Ramos (cell line): ENCODE results near the gene SERBP1.
"Not testable (repeated sequence)": the region's sequence is repeated elsewhere in the genome, so short reads cannot be mapped to it uniquely, and the experiment has no call there.

ENCODE experiments used
- in situ Hi-C: fragments of 300-500 bp; cut with MboI; formaldehyde crosslinking; loops from one replicate; pipeline ENCODE4 v1.14.3; 2022; ENCODE audit warnings: low sequenced_read_pairs; ENCODE audit not compliant: unreplicated experiment

Gene SERBP1

DNA sequence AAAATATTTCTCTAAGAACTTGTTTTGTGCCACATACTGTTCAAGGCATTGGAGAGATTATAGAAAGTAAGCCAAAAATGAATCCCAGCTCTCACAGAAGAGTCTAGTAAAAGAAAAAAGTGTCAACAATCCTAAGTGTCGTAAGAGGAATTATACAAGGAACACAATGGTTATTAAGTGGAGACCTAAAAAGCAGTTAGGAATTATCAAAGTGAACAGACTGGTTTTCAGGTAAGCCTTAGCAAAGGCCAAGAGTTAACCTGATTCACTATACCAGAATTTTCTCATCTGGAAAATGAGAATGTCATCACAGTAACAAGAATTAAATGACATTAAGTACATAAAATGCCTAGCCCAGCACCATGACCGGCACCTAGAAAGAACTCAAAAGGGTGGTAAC is 15.6 kb downstream of the SERBP1 start:
- in situ Hi-C loops = no loop called here

DNA sequence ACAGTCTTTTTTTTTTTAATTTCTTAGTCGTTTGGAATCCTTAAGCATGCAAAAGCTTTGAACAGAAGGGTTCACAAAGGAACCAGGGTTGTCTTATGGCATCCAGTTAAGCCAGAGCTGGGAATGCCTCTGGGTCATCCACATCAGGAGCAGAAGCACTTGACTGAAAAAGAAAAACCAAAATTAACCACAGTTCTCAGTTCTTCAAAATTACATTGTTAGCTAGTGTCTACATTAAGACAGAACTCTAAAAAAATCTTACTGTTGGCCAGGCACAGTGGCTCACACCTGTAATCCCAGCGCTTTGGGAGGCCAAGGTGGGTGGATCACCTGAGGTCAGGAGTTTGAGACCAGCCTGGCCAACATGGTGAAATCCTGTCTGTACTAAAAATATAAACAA is 17.1 kb downstream of the SERBP1 start:
- in situ Hi-C loops = not testable (repeated sequence)

DNA sequence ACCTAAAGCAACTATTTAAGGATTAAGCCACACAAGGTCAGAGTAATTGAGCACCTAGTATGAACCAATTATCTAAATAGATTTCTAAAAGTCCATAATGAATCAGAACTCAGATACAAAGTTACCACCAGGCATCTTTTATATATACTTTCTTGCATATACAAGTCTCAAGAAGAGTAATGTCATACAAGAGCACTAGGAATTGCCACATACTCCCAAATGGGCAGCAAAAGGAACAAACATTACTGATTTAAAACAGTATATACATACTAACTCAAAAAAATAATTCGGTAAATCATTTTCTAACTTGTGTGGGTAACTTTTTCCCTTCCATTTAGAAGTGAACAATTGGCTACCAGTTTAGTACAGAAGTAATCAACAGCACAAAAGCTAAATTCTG is 22.1 kb downstream of the SERBP1 start:
- in situ Hi-C loops = no loop called here

DNA sequence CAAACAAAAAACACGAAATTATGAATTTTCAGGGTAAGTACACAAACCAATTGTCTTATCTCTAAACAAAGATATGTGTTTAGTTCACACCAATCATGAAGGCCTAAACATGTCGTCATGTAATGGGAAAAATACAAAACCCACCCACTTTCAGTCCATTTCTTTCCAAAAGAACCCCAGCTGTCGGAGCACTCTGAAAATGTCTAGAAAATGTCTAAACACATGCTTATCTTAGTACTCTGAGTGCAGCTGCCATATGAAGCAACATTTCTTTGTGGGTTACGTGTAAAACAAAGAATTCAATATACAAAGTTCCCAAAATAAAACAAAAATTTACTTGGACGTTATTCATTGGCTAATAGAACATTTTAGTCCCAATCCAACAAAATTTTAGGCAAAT is 22.7 kb downstream of the SERBP1 start:
- in situ Hi-C loops = no loop called here

DNA sequence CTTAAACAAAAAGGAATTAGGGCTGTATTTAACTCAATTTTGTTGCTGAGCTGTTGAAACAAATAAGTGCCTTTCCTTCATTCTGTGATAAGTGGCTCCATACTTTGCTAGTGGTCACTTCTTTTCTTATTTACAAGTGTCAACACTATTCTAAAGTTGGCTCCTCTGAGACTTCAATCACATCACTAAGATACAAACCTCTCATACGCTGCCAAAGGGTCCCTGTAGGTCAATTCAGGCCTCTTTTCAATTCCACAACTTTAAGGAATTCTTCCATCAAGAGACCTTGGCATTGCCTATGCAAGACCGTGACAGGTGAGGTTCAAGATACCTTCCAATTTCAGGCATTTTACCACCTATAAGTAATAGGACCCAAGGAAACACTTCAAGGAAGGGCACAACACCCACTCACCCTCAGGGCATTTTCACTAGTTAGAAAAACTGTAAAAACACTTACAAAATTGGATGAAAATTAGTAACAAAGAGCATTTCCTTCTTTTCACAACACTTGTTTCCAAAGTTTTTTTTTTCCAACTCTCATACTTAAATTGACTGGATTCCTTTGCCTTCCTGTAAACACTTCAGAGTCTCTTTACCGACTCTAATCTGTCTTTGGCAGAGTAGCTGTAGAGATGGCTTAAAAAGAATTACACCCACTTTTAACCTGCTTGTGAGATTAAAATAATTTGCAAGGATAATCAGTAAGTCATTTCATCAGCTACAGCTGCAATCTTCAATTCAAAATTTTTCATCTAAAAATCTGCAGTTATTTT is 24.5 kb downstream of the SERBP1 start:
- in situ Hi-C loops = no loop called here

DNA sequence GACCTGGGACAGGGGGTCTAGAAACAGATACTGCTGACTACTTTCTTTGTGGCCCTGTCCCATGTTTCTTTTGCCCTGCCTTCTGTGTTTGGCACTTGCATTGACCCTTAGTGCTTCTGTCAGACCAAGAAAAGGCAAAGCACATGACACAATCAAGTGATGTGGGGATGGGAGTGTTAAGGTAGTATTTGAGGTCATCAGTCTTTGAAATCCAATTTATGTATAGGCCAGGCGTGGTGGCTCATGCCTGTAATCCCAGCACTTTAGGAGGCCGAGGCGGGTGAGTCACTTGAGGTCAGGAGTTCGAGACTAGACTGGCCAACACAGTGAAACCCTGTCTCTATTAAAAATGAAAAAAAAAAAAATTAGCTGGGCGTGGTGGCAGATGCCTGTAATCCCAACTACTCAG is 26.0 kb downstream of the SERBP1 start:
- in situ Hi-C loops = no loop called here

DNA sequence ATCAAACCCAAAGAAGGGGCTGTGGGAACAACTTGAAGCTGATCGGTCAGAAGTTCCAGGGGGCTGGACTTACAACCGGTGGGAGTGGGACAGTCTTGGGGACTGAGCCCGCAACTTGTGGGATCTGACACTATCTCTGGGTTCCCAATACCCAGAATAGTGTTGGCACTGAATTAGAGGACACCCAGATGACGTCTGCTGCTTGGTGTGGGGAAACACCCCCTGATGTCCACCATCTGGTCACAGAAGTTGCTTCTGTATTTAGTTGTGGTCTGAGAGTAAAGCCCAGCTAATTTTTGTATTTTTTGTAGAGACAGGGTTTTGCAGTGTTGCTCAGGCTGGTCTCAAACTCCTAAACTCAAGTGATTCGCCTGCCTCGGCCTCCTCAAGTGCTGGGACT is 28.8 kb downstream of the SERBP1 start:
- in situ Hi-C loops = no loop called here

DNA sequence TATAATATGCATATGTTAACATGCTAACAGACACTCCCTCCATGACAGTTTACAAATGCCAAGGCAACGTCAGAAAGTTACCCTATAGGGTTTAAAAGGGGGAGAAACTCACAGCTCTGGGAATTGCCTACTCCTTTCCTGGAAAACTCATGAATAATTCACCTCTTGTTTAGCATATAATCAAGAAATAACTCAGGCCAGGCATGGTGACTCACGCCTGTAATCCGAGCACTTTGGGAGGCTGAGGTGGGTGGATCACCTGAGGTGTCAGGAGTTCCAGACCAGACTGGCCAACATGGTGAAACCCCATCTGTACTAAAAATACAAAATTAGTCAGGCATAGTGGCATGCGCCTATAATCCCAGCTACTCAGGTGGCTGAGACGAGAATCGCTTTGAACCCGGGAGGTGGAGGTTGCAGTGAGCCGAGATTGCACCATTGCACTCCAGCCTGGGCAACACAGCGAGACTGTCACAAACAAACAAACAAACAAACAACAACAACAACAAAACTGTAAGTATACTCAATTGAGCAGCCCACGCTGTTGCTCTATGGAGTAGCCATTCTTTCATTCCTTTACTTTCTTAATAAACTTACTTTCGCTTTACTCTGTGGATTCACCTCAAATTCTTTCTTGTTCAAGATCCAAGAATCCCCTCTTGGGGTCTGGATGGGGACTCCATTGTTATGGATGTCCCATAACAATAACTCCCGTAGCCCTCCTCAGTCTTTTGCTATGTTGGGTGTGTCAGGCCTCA is 30.0 kb downstream of the SERBP1 start:
- in situ Hi-C loops = not testable (repeated sequence)

DNA sequence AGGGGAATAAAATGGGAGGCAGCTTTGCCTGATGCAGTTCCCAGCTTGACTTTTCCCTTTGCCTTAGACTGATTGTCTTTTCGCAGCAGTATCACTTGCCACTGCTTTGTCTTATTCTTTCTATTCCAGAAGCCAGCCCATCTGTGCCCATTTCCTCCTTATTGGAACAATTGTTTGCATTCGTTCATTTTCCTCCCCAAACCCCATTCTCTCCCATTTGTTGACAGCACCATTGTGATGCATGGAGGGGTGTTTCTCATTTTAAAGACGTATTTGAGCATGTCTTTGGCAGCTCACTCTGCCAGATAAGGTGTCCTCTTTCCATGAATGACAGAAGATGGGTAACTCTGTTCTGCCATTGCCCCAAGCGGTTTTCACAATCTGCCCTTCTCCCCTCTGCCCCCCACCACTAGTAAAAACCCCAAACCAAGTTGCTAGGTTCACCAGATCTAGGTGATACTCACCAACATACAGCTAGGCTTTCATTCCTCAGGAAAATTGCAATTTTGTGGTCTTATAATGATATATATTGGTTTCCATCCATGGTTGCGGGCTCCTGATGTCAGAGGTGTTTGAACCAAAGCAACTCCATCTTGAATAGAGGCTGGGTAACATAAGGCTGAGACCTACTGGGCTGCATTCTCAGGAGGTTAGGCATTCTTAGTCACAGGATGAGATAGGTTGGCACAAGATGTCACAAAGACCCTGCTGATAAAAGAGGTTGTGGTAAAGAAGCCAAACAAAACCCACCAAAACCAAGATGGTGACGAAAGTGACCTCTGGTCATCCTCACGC is 30.8 kb downstream of the SERBP1 start:
- in situ Hi-C loops = no loop called here

DNA sequence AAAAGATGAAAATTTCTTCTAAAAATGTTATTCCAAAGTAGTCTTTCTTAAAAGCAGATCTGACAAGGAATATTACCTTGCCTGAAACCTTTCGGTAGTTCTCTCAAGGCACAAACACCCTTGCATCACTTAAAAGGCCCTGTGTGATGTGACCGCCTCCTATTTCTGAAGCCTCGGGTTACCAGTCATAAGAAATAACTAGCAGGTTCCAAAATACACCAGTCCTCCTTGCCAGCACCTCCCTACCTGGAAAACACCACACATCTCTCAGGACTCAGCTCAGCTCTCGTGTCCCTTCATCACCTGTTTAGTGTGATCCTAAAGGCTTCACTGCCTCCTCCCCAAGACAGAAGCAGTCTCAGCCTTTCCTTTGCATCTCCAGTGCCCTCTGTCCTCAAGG is 35.7 kb downstream of the SERBP1 start:
- in situ Hi-C loops = no loop called here

DNA sequence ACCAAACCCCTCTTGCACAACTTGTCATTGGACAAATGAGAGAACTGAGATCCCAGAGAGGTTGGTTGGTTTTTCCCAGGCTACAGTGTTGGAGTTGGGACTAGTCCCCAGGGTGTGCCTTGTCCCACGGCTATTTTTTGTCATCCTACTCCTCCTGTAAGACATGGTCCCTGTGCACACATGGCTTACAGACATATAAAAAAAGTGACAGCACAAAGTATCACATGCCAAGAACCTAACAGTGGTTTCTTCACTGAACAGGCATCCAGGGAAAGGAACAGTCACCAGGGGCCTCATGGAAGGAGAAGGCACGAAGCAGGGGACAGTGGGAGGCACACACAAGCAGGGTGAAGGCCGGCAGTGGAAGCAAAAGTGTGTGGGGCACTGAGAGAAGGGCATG is 36.5 kb downstream of the SERBP1 start:
- in situ Hi-C loops = no loop called here

DNA sequence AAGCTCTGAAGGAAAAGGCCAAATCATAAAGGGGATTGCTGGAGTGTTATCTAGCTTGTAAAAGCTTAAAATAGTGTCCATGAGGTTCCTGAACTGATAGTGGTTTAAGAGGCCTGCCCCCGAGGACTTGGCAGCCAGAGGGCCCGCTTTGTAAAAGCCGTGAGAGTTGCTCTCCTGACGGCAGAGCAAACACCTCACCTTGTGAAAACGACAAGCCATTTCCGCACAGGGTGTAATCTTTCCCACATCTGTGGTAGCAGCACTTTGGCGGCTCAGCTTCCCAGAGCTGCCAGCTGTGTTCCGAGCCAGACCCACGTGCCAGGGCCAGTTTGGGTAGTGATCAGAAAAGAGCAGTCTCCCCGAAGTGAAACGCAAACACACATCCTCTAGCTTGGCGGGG is 37.0 kb downstream of the SERBP1 start:
- in situ Hi-C loops = no loop called here

DNA sequence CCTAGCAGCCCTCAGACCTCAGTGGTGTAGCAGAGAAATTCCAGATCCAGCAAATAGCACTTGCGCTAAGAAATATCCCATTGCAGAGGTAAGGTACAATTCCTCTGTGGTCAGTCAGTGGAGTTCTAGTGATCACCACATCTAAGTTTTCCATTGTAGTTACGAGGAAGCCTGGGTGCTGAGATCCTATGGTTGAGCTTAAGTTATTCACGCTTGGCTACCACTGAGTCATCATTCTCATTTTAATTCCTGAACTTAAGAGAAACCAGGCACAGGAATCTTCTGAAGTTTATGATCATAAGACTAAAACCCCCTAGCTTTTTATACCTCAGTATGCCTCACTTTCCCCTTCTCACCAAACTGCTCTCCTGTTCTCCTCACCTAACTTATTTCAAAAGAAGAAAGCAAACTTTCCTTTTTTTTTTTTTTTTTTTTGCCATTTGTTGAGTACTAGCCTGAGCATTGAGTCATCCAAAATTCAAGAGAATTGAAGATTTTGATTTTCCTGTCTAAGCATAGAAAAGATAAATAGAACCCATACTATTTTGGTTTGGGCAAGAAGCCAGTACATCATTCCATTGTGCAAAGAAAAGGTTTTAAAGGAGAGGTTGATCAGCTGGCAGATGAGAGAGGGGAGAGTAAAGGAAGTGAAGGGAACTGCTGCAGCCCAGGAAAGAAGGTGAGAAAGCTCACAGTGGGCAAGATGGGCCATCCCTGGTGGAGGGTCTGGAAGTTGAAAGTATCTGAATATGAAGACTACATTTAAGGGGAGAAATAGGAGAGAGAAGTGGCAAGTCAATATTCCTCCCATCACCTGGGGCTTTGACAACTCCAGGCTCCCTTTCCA is 39.9 kb downstream of the SERBP1 start:
- in situ Hi-C loops = no loop called here

DNA sequence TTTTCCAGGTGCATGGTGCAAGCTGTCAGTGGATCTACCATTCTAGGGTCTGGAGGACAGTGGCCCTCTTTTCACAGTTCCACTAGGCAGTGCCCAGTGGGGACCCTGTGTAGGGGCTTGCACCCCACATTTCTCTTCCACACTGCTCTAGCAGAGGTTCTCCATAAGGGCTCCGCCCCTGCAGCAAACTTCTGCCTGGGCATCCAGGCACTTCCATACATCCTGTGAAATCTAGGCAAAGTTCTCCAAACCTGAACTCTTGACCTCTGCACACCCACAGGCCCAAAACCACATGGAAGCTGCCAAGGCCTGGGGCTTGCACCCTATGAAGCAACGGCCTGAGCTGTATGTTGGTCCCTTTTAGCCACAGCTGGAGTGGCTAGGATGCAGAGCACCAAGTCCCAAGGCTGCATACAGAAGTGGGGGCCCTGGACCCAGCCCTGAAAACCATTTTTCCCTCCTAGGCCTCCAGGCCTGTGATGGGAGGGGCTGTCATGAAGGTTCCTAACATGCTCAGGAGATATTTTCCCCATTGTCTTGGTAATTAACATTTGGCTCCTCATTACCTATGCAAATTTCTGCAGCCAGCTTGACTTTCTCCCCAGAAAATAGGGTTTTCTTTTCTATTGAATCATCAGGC is 46.1 kb downstream of the SERBP1 start:
- in situ Hi-C loops = no loop called here

DNA sequence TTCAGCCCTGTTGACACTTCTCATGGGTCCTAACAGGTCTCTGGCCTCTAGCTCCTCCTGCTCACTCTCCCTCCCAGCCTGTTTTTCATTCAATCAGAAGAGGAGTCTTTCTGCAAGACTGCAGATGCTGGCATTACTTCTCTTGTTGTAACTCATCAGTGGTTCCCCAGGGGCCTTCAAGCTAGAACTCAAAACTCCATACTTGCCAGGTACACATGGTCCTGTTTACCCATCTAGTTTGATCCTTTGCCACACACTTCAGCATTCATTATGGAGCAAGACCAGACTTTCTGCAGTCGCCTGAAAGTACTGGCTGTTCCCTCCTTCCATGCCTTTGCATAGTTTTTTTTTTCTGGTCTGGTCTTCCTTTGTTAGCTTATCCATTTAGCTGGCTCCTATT is 47.9 kb downstream of the SERBP1 start:
- in situ Hi-C loops = no loop called here

DNA sequence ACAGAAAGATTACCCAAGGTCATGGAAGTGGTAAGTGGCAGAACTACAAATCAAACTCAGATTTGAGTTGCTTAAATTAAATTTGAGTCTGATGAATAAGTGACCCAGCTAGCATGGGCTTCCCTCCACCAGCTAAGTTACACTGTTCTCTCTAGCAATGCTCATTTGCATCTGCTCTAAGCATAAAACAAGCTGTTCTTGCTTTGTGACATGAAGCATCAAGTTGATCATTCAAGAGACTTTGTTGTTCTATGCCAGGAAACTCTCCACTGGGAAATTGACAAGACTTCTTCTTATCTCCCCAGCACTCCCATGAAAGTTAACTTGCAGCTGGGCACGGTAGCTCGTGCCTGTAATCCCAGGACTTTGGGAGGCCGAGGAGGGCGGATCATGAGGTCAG is 49.0 kb downstream of the SERBP1 start:
- in situ Hi-C loops = no loop called here

DNA sequence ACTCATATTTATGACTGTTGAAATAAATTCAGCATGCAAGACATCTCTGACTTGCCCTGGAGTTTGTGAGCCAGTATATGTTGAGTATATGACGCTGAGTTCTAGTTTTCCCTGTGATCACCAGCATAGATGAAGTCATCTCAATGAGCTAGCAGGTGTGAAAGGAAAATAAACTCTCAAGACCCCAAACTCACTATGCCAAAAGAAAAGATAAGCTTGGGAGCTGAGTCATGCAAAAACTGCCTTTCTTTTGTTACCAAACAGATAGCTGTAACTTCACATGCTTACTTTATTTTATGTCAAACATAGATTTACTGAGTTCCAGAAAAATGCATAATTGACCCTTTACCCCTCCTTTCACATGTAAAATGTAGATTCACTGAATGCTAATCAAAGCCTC is 52.9 kb downstream of the SERBP1 start:
- in situ Hi-C loops = no loop called here

DNA sequence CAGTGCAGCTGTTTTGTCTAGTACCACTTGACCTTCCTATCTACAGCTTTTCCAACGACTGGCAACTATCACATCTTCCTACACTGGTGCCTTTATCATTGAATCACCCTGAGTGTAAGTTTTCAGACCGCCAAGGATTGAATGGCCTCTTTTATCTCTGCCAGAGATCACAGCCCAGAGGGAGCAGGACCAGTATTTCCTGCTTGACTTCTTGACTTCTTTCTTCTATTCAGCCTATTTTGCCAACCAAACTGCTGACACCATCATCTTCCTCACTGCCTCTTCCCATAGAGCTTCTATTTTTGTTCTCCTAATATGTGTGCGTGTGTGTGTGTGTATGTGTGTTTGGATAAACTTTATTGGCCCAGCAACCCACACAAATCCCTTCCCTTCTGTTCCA is 53.8 kb downstream of the SERBP1 start:
- in situ Hi-C loops = no loop called here

DNA sequence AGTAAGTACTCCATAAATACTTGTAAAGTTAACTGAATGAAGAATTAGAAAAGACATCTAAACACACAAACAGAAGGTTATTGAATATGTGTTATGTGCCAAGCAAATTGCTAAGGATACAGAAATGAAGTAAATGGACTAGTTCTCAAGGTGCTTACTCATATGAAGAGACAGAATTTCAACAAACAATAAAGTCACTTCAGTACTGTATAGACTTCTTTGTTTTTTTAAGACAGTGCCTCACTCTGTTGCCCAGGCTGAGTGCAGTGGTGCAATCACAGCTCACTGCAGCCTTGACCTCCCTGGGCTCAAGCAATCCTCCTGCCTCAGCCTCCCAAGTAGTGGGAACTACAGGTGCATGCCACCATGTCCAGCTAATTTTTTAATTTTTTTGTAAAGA is 57.3 kb downstream of the SERBP1 start:
- in situ Hi-C loops = no loop called here

DNA sequence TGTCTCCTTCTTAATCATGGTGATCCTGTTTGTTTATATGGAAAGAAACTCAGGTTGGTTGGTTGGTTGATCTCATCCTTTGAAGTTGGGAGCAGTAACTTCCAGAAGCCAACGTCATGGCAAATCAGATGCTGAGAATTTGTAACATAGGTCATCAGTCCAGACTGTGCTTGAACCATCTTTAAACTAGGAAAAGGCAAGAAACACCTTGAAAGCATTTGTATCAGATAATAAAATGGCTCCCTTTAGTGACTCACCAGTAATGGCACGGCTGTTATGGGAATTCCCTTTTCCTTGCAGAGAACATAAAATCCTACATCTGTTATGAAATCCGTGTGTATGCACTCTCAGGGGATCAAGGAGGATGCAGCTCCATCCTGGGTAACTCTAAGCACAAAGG is 58.1 kb downstream of the SERBP1 start:
- in situ Hi-C loops = no loop called here
